HG03159 (cell line): ENCODE measurements around the gene RCAN2.

ENCODE experiments used
- ATAC-seq: cut with Tn5 transposase; IDR thresholded peaks from one replicate; pipeline ENCODE4 v1.9.1; 2021; ENCODE audit warnings: mild to moderate bottlenecking, moderate library complexity; ENCODE audit not compliant: unreplicated experiment

The RCAN2 gene

GRCh38 chr6:46262928-46263706, 228.1 kb downstream of the RCAN2 start:
- ATAC-seq = no peak

GRCh38 chr6:46258249-46258648, 233.0 kb downstream of the RCAN2 start:
- no peak for ATAC-seq

- ATAC-seq = no peak
These were observed 235.7 kb downstream of the RCAN2 start for GRCh38 chr6:46255528-46255927.

- no peak for ATAC-seq
These were observed 236.3 kb downstream of the RCAN2 start for GRCh38 chr6:46254946-46255345.

GRCh38 chr6:46254331-46254730, 236.9 kb downstream of the RCAN2 start:
- ATAC-seq = no peak

- ATAC-seq = no peak
These were observed 239.5 kb downstream of the RCAN2 start for GRCh38 chr6:46251583-46252339.

- no peak for ATAC-seq
These were observed 243.1 kb downstream of the RCAN2 start for GRCh38 chr6:46248143-46248542.

GRCh38 chr6:46246727-46247126, 244.5 kb downstream of the RCAN2 start:
- no peak for ATAC-seq

- ATAC-seq = no peak
These were observed 245.2 kb downstream of the RCAN2 start for GRCh38 chr6:46246081-46246480.

- ATAC-seq = no peak
These were observed 246.6 kb downstream of the RCAN2 start for GRCh38 chr6:46244670-46245069.

GRCh38 chr6:46243754-46244153, 247.5 kb downstream of the RCAN2 start:
- ATAC-seq = no peak

GRCh38 chr6:46242921-46243320, 248.3 kb downstream of the RCAN2 start:
- ATAC-seq = no peak

GRCh38 chr6:46240866-46241565, 250.2 kb downstream of the RCAN2 start:
- ATAC-seq = no peak

- ATAC-seq = no peak
These were observed 254.5 kb downstream of the RCAN2 start for GRCh38 chr6:46236752-46237151.

- no peak for ATAC-seq
These were observed 256.0 kb downstream of the RCAN2 start for GRCh38 chr6:46235242-46235641.

- no peak for ATAC-seq
These were observed 256.5 kb downstream of the RCAN2 start for GRCh38 chr6:46234700-46235099.

- no peak for ATAC-seq
These were observed 257.1 kb downstream of the RCAN2 start for GRCh38 chr6:46234156-46234556.

- no peak for ATAC-seq
These were observed 258.1 kb downstream of the RCAN2 start for GRCh38 chr6:46233129-46233528.

- no peak for ATAC-seq
These were observed 269.0 kb downstream of the RCAN2 start for GRCh38 chr6:46222286-46222685.

GRCh38 chr6:46221222-46221793, 269.9 kb downstream of the RCAN2 start:
- peak; percentile 69 for ATAC-seq
